Keratinocyte (primary cell): Measurements from ENCODE around the gene HPD. TPM values are rescaled to one million over a fixed set of nuclear protein-coding genes. Genes with fewer than 3 reads are reported as not detected.
"Not testable (repeated sequence)": the region's sequence is repeated elsewhere in the genome, so short reads cannot be mapped to it uniquely, and the experiment has no call there.

Source experiments
- DNase-seq: peaks from one replicate; pipeline ENCODE4 v3.0.0-alpha.2; 2011; ENCODE audit warnings: low read depth, missing footprints, low spot score
- FAIRE-seq: peaks from 2 replicates; lab custom pipeline; 2011; peaks lifted over from hg19 to GRCh38; lab: Jason Lieb, UNC
- H2AFZ ChIP-seq: 2 replicates; pipeline ENCODE4 v1.6.0; 2012; ENCODE audit warnings: low read length, control low read depth, inconsistent platforms; ENCODE audit not compliant: control insufficient read depth
- H3K27ac ChIP-seq: 2 replicates; pipeline ENCODE4 v1.5.1; 2011; ENCODE audit warnings: low read length; ENCODE audit not compliant: control insufficient read depth, insufficient read depth
- H3K27me3 ChIP-seq: 3 replicates; pipeline ENCODE4 v1.6.0; 2011; ENCODE audit warnings: low read length; ENCODE audit not compliant: control insufficient read depth, insufficient read depth; ENCODE audit errors: extremely low read depth
- H3K36me3 ChIP-seq, 2 experiments: 2 replicates in 1 of 2; 3 replicates in 1 of 2; pipeline ENCODE4 v1.5.1; 2011; ENCODE audit warnings: low read length in 2 of 2, mild to moderate bottlenecking in 1 of 2; ENCODE audit not compliant: control insufficient read depth in 2 of 2, insufficient read depth in 2 of 2; ENCODE audit errors: extremely low read depth in 1 of 2
- H3K4me1 ChIP-seq: 3 replicates; pipeline ENCODE4 v1.5.1; 2011; ENCODE audit warnings: low read length; ENCODE audit not compliant: control insufficient read depth, insufficient read depth; ENCODE audit errors: extremely low read depth
- H3K4me2 ChIP-seq: 3 replicates; pipeline ENCODE4 v1.6.0; 2011; ENCODE audit warnings: low read depth, low read length; ENCODE audit not compliant: control insufficient read depth, insufficient read depth; ENCODE audit errors: extremely low read depth
- H3K4me3 ChIP-seq, 3 experiments: fragments of 200-600 bp in 1 of 3; sonication (generic) in 1 of 3; 2 replicates in 2 of 3; 3 replicates in 1 of 3; pipeline ENCODE4 v1.5.1; 2011 to 2016; ENCODE audit warnings: low read length in 3 of 3, mild to moderate bottlenecking in 3 of 3, control low read depth in 2 of 3, inconsistent platforms in 1 of 3, low read depth in 1 of 3, mixed read lengths in 1 of 3, mixed run types in 1 of 3, moderate library complexity in 1 of 3; ENCODE audit not compliant: control insufficient read depth in 2 of 3, insufficient read depth in 2 of 3; ENCODE audit errors: extremely low read depth in 1 of 3
- H3K79me2 ChIP-seq: 2 replicates; pipeline ENCODE4 v1.6.0; 2012; ENCODE audit warnings: low read length; ENCODE audit not compliant: control insufficient read depth, insufficient read depth
- H3K9ac ChIP-seq: 3 replicates; pipeline ENCODE4 v1.6.0; 2011; ENCODE audit warnings: low read length; ENCODE audit not compliant: control insufficient read depth, insufficient read depth; ENCODE audit errors: extremely low read depth
- H3K9me1 ChIP-seq: 3 replicates; pipeline ENCODE4 v1.6.0; 2011; ENCODE audit warnings: low read length; ENCODE audit not compliant: control insufficient read depth, insufficient read depth; ENCODE audit errors: extremely low read depth
- H3K9me3 ChIP-seq: 2 replicates; pipeline ENCODE4 v1.5.1; 2012; ENCODE audit warnings: low read depth, low read length; ENCODE audit not compliant: control insufficient read depth
- H4K20me1 ChIP-seq: 3 replicates; pipeline ENCODE4 v1.6.0; 2011; ENCODE audit warnings: low read length; ENCODE audit not compliant: control insufficient read depth, insufficient read depth; ENCODE audit errors: extremely low read depth
- CTCF ChIP-seq, 3 experiments: IDR thresholded peaks in 1 of 3; conservative IDR thresholded peaks in 1 of 3; optimal IDR thresholded peaks in 1 of 3; 2 replicates in 2 of 3; 3 replicates in 1 of 3; pipeline versions ENCODE3 to v1.5.1; 2011; ENCODE audit warnings: low read length in 3 of 3, mild to moderate bottlenecking in 3 of 3, moderate library complexity in 2 of 3, control low read depth in 1 of 3, inconsistent platforms in 1 of 3; ENCODE audit not compliant: insufficient read depth in 2 of 3; ENCODE audit errors: extremely low read depth in 1 of 3
- EZH2 ChIP-seq: IDR thresholded peaks from one replicate; pipeline ENCODE4 v1.6.1; 2012; ENCODE audit warnings: inconsistent platforms, mild to moderate bottlenecking, low read length, moderate library complexity
- dilution Hi-C: fragments of 300-500 bp; cut with MboI; formaldehyde crosslinking; loops from one replicate; pipeline ENCODE4 v1.7.0; 2020; ENCODE audit warnings: low sequenced_read_pairs; ENCODE audit not compliant: extremely low pct_ligation_motif_present
- polyA plus RNA-seq, 5 experiments: library from polyadenylated mRNA; depleted of rRNA in 3 of 5; stranded (reverse) in 3 of 5; stranded (forward) in 1 of 5; unstranded in 1 of 5; fragments of >200 nt; gene quantifications; 1 replicate in 1 of 5; 2 replicates in 3 of 5; 3 replicates in 1 of 5; pipeline versions ENCODE4 v1.2.1 to v1.2.3, GENCODE V29; 2011 to 2012; ENCODE audit warnings: missing spikeins in 2 of 5, low read depth in 1 of 5, low replicate concordance in 1 of 5

Gene HPD
- polyA plus RNA-seq, 1 donor (not counting 4 experiments of a cell fraction or from before 2014, with no cell fraction given), result not detected

- dilution Hi-C loops, H3K9me1 ChIP-seq, H3K36me3 ChIP-seq, H3K4me3 ChIP-seq, H3K27me3 ChIP-seq, H4K20me1 ChIP-seq, H3K79me2 ChIP-seq, H3K9me3 ChIP-seq, H3K4me2 ChIP-seq, DNase-seq, H3K4me1 ChIP-seq, H3K27ac ChIP-seq, FAIRE-seq, H2AFZ ChIP-seq, H3K9ac ChIP-seq: not testable (repeated sequence)
Measured at GRCh38 chr12:121876080-121876447, 17.4 kb upstream of the HPD start.

GRCh38 chr12:121875582-121875981 lies 16.9 kb upstream of the HPD start:
- Histone ChIP-seq H3K4me3 (no peak overlapping the region), H2AFZ (no peak overlapping the region), H3K9me1 (no peaks in the 10 kb centered on the region), H3K27ac (no peak overlapping the region), H3K4me1 (peaks cover 7% of the 10 kb centered on the region), H4K20me1 (no peaks in the 10 kb centered on the region), H3K4me2 (no peak overlapping the region), H3K9ac (no peak overlapping the region), H3K36me3 (no peaks in the 10 kb centered on the region), H3K27me3 (no peaks in the 10 kb centered on the region), H3K9me3 (no peaks in the 10 kb centered on the region), H3K79me2 (no peaks in the 10 kb centered on the region)
- DNase-seq, result no peak
- dilution Hi-C loops, result no loop called here
- TF ChIP-seq EZH2 (no peak), CTCF (optimal IDR thresholded peaks at IDR 0.05 in 1 of 3, IDR thresholded peaks at IDR 0.05 in 1 of 3, conservative IDR thresholded peaks at IDR 0.05 in 1 of 3; ENCODE audit: extremely low read depth in 1 of 3, insufficient read depth in 2 of 3, low read length in 3 of 3) (no peak)
- no peak for FAIRE-seq

- no peak overlapping the region for H3K4me2 ChIP-seq
- FAIRE-seq, result no peak
- H3K27me3 ChIP-seq, result no peaks in the 10 kb centered on the region
- H3K9me1 ChIP-seq, result no peaks in the 10 kb centered on the region
- peaks cover 7% of the 10 kb centered on the region for H3K4me1 ChIP-seq
- H3K36me3 ChIP-seq, result no peaks in the 10 kb centered on the region
- H4K20me1 ChIP-seq, result no peaks in the 10 kb centered on the region
- no peak overlapping the region for H3K4me3 ChIP-seq
- no peaks in the 10 kb centered on the region for H3K9me3 ChIP-seq
- no peak overlapping the region for H2AFZ ChIP-seq
- DNase-seq, result no peak
- no peak overlapping the region for H3K9ac ChIP-seq
- dilution Hi-C loops, result no loop called here
- TF ChIP-seq CTCF (optimal IDR thresholded peaks at IDR 0.05 in 1 of 3, IDR thresholded peaks at IDR 0.05 in 1 of 3, conservative IDR thresholded peaks at IDR 0.05 in 1 of 3; ENCODE audit: extremely low read depth in 1 of 3, insufficient read depth in 2 of 3, low read length in 3 of 3), result no peak
- TF ChIP-seq EZH2, result no peak
- no peaks in the 10 kb centered on the region for H3K79me2 ChIP-seq
- no peak overlapping the region for H3K27ac ChIP-seq
Measured at GRCh38 chr12:121874071-121874470, 15.4 kb upstream of the HPD start.
